IMR-90 (cell line): ENCODE results near the gene OR56B1. TPM values are rescaled to one million over a fixed set of nuclear protein-coding genes. Genes with fewer than 3 reads are reported as not detected.

Source experiments
- ATAC-seq: fragments of 200-7000 bp; cut with Tn5 transposase; 2 replicates; pipeline ENCODE4 v1.9.1; 2020; ENCODE audit warnings: low read depth, mild to moderate bottlenecking, moderate library complexity
- BruUV-seq: library from RNA; stranded (reverse); fragments of 400-500 nt; replicated peaks from 2 replicates; lab custom pipeline; 2021; lab: Mats Ljungman, UMichigan
- CTCF ChIA-PET: fragments of 300-600 bp; formaldehyde crosslinking; extraction: SDS; loops from one replicate; lab custom pipeline; 2021; ENCODE audit warnings: antibody characterized with exemption; lab: Yijun Ruan, JAX
- POLR2A ChIA-PET: fragments of 300-600 bp; sonication (Branson Sonifier 250); formaldehyde crosslinking; loops from one replicate; lab custom pipeline; 2022; ENCODE audit warnings: antibody characterized with exemption; ENCODE audit not compliant: unreplicated experiment; lab: Charles Lee
- DNase-seq: peaks from one replicate; pipeline ENCODE4 v3.0.0; 2013
- H2AFZ ChIP-seq: replicated peaks from 2 replicates; pipeline ENCODE3; 2013; ENCODE audit warnings: low read length, mild to moderate bottlenecking; ENCODE audit not compliant: poor library complexity
- H2AK5ac ChIP-seq: 2 replicates; pipeline ENCODE4 v1.6.1; 2013; ENCODE audit warnings: low read depth, low read length, inconsistent platforms
- H2AK9ac ChIP-seq: replicated peaks from 2 replicates; pipeline ENCODE3; 2013; ENCODE audit warnings: mild to moderate bottlenecking, low read depth, low read length, moderate library complexity; ENCODE audit not compliant: poor library complexity
- H2BK120ac ChIP-seq: 2 replicates; pipeline ENCODE4 v1.6.1; 2013; ENCODE audit warnings: low read depth, low read length, inconsistent platforms
- H2BK15ac ChIP-seq: 3 replicates; pipeline ENCODE4 v1.6.1; 2013; ENCODE audit warnings: low read depth, low read length, inconsistent platforms
- H2BK20ac ChIP-seq: 2 replicates; pipeline ENCODE4 v1.6.1; 2013; ENCODE audit warnings: low read depth, mild to moderate bottlenecking, inconsistent platforms, low read length, moderate library complexity
- H2BK5ac ChIP-seq: 2 replicates; pipeline ENCODE4 v1.6.1; 2013; ENCODE audit warnings: mild to moderate bottlenecking, low read depth, low read length, inconsistent platforms; ENCODE audit not compliant: poor library complexity, severe bottlenecking
- H3K14ac ChIP-seq: replicated peaks from 2 replicates; pipeline ENCODE4 v1.6.1; 2013; ENCODE audit warnings: low read depth, low read length, inconsistent platforms
- H3K18ac ChIP-seq: 2 replicates; pipeline ENCODE4 v1.6.1; 2013; ENCODE audit warnings: low read depth, low read length, control low read depth
- H3K23ac ChIP-seq: 2 replicates; pipeline ENCODE4 v1.6.1; 2013; ENCODE audit warnings: low read depth, low read length, inconsistent platforms
- H3K27ac ChIP-seq: 2 replicates; pipeline ENCODE4 v1.5.1; 2013; ENCODE audit warnings: mild to moderate bottlenecking, control low read depth, low read length; ENCODE audit not compliant: insufficient read depth
- H3K27me3 ChIP-seq: 2 replicates; pipeline ENCODE4 v1.6.1; 2013; ENCODE audit warnings: low read length; ENCODE audit not compliant: control insufficient read depth, insufficient read depth
- H3K36me3 ChIP-seq: 2 replicates; pipeline ENCODE4 v1.6.1; 2013; ENCODE audit warnings: low read length, mixed read lengths; ENCODE audit not compliant: control insufficient read depth, insufficient read depth
- H3K4ac ChIP-seq: 2 replicates; pipeline ENCODE4 v1.6.1; 2013; ENCODE audit warnings: low read depth, low read length, inconsistent platforms
- H3K4me1 ChIP-seq: 2 replicates; pipeline ENCODE4 v1.6.1; 2013; ENCODE audit warnings: low read length, mixed read lengths; ENCODE audit not compliant: control insufficient read depth, insufficient read depth
- H3K4me2 ChIP-seq: 2 replicates; pipeline ENCODE4 v1.6.1; 2013; ENCODE audit warnings: low read depth, mild to moderate bottlenecking, control low read depth, low read length, moderate library complexity
- H3K4me3 ChIP-seq: 2 replicates; pipeline ENCODE4 v1.5.1; 2013; ENCODE audit warnings: low read depth, mild to moderate bottlenecking, control low read depth, low read length, moderate library complexity; ENCODE audit not compliant: insufficient read depth
- H3K56ac ChIP-seq: 2 replicates; pipeline ENCODE4 v1.6.1; 2013; ENCODE audit warnings: low read length, inconsistent platforms; ENCODE audit not compliant: insufficient read depth; ENCODE audit errors: extremely low read depth
- H3K79me1 ChIP-seq, 2 experiments: 2 replicates each; pipeline ENCODE4 v1.6.1; 2013; ENCODE audit warnings: low read length in 2 of 2, inconsistent platforms in 1 of 2, low read depth in 1 of 2
- H3K9ac ChIP-seq: 2 replicates; pipeline ENCODE4 v1.6.1; 2013; ENCODE audit warnings: low read depth, low read length, control low read depth
- H3K9me1 ChIP-seq: 2 replicates; pipeline ENCODE4 v1.6.1; 2013; ENCODE audit warnings: low read length, inconsistent platforms; ENCODE audit not compliant: insufficient read depth
- H3K9me3 ChIP-seq: 2 replicates; pipeline ENCODE4 v1.6.1; 2013; ENCODE audit warnings: low read length; ENCODE audit not compliant: control insufficient read depth, insufficient read depth
- H4K20me1 ChIP-seq: 2 replicates; pipeline ENCODE4 v1.6.1; 2013; ENCODE audit warnings: low read length, inconsistent platforms; ENCODE audit not compliant: insufficient read depth
- H4K5ac ChIP-seq: 2 replicates; pipeline ENCODE4 v1.6.1; 2013; ENCODE audit warnings: mild to moderate bottlenecking, low read depth, low read length, control low read depth
- H4K8ac ChIP-seq, 2 experiments: 2 replicates each; pipeline ENCODE4 v1.6.1; 2013; ENCODE audit warnings: low read depth in 2 of 2, low read length in 2 of 2, control low read depth in 1 of 2, inconsistent platforms in 1 of 2
- H4K91ac ChIP-seq: 2 replicates; pipeline ENCODE4 v1.6.1; 2013; ENCODE audit warnings: low read depth, low read length, inconsistent platforms; ENCODE audit not compliant: insufficient read depth
- CEBPB ChIP-seq: IDR thresholded peaks from 2 replicates; pipeline ENCODE4 v1.6.1; 2012; ENCODE audit warnings: low read depth, low read length, improper control_type of control experiment
- FOS ChIP-seq: fragments of 150-350 bp; IDR thresholded peaks from 2 replicates; pipeline ENCODE4 v1.6.1; 2016; ENCODE audit warnings: low read depth, low read length
- MAFK ChIP-seq: IDR thresholded peaks from 2 replicates; pipeline ENCODE4 v1.6.1; 2012; ENCODE audit warnings: low read depth, low read length, improper control_type of control experiment
- MXI1 ChIP-seq: IDR thresholded peaks from 2 replicates; pipeline ENCODE4 v1.6.1; 2012; ENCODE audit warnings: low read depth, mild to moderate bottlenecking, low read length, moderate library complexity, borderline replicate concordance
- RFX5 ChIP-seq: IDR thresholded peaks from 2 replicates; pipeline ENCODE4 v1.8.0; 2012; ENCODE audit warnings: low read depth, mild to moderate bottlenecking, low read length, moderate library complexity
- SMC3 ChIP-seq: fragments of 150-350 bp; IDR thresholded peaks from 2 replicates; pipeline ENCODE4 v1.6.1; 2016; ENCODE audit warnings: low read depth, mild to moderate bottlenecking, antibody characterized with exemption, low read length, moderate library complexity
- WGBS, 2 experiments: methylation state at CpG; one replicate each; pipeline versions ENCODE4 v1.1.5 to v1.1.7; 2013; ENCODE audit warnings: missing lambda C conversion rate in 2 of 2; ENCODE audit not compliant: insufficient read length in 1 of 2; ENCODE audit errors: extremely low coverage in 2 of 2; 5-methylcytosine and 5-hydroxymethylcytosine counted together
- dilution Hi-C: fragments of 300-500 bp; cut with HindIII; formaldehyde crosslinking; loops from one replicate; pipeline ENCODE4 v1.14.3; 2018; ENCODE audit warnings: low sequenced_read_pairs; ENCODE audit not compliant: unreplicated experiment
- in situ Hi-C: fragments of 300-500 bp; cut with MboI; formaldehyde crosslinking; loops from 3 replicates; pipeline ENCODE4 v1.14.3; 2019; ENCODE audit warnings: low sequenced_read_pairs, inconsistent platforms, mixed read lengths
- intact Hi-C: fragments of 100-400 bp; cut with micrococcal nuclease; formaldehyde crosslinking; loops from 2 replicates; pipeline ENCODE4 v1.10.0; 2022
- polyA plus RNA-seq, 3 experiments: library from polyadenylated mRNA; depleted of rRNA; stranded (reverse); fragments of >200 nt; gene quantifications; 2 replicates each; pipeline ENCODE4 v1.2.3, GENCODE V29; 2012; ENCODE audit warnings: low replicate concordance in 1 of 3
- total RNA-seq: library from RNA; depleted of rRNA; stranded (reverse); fragments of >200 nt; gene quantifications from 2 replicates; pipeline ENCODE4 v1.2.3, GENCODE V29; 2012
- TF ChIP-seq, protein P1 (sequence below): conservative IDR thresholded peaks from 2 replicates; pipeline ENCODE4 v1.5.1; 2012; ENCODE audit warnings: mild to moderate bottlenecking, low read depth, low read length, improper control_type of control experiment

Gene OR56B1
- total and polyA plus RNA-seq, 2 of the 4 experiments (the other 2 are of a cell fraction): not detected

DNA sequence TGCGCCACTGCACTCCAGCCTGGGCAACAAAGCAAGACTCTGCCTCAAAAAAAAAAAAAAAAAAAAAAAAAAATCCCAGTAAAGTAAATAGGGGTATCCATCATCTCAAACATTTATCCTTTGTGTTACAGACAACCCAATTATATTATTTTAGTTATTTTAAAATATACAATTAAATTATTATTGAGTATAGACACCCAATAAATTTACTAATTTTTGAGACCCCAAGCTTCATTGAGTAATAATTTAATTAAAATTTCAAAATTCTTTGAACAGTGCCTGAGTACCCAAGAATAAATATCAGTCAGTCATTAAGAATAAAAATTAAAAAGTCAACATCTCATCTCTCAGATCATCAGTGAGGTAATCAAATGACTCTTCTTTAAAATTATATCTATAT is 17.7 kb downstream of the OR56B1 start, which contains the start of gene OR52N4:
Gene OR52N4 (plus strand): TSS at position 301 of the 400 bp plus-strand sequence. CDS start 498 bp downstream, outside the sequence.
- Histone ChIP-seq H4K5ac (no peak within 1 kb of the TSS), H2AK9ac (no peak within 1 kb of the TSS), H4K91ac (no peak within 1 kb of the TSS), H2AFZ (no peak within 1 kb of the TSS), H2BK20ac (no peak within 1 kb of the TSS), H4K8ac (no peak within 1 kb of the TSS), H3K4me1 (no peaks in the 10 kb centered on the region), H3K4me2 (no peak within 1 kb of the TSS), H3K14ac (no peak within 1 kb of the TSS), H3K27me3 (no peaks in the 10 kb centered on the region), H3K18ac (no peak within 1 kb of the TSS), H3K36me3 (no peaks in the 10 kb centered on the region), H2BK5ac (no peak within 1 kb of the TSS), H3K23ac (no peak within 1 kb of the TSS), H3K27ac (no peak within 1 kb of the TSS), H3K9ac (no peak within 1 kb of the TSS), H3K9me3 (no peaks in the 10 kb centered on the region), H2AK5ac (no peak within 1 kb of the TSS), H4K20me1 (no peaks in the 10 kb centered on the region), H2BK15ac (no peak within 1 kb of the TSS), H3K79me1 (no peaks in the 10 kb centered on the region), H3K4ac (no peak within 1 kb of the TSS), H3K4me3 (no peak within 1 kb of the TSS), H2BK120ac (no peak within 1 kb of the TSS), H3K56ac (no peak within 1 kb of the TSS), H3K9me1 (no peaks in the 10 kb centered on the region)
- BruUV-seq: no TSS peak
- CTCF ChIA-PET: no interaction called here
- no CpG with 5 or more reads among the region's 1 CpG for WGBS, 2 experiments
- no peak for ATAC-seq
- intact Hi-C loops (no loop called here), in situ Hi-C loops (no loop called here), dilution Hi-C loops (no loop called here)
- no peak for DNase-seq
- no peak for TF ChIP-seq SMC3
- no peak for TF ChIP-seq CEBPB
- TF ChIP-seq MAFK: no peak
- TF ChIP-seq RFX5: no peak
- TF ChIP-seq MXI1: no peak
- TF ChIP-seq FOS: no peak
- TF ChIP-seq, protein P1, sequence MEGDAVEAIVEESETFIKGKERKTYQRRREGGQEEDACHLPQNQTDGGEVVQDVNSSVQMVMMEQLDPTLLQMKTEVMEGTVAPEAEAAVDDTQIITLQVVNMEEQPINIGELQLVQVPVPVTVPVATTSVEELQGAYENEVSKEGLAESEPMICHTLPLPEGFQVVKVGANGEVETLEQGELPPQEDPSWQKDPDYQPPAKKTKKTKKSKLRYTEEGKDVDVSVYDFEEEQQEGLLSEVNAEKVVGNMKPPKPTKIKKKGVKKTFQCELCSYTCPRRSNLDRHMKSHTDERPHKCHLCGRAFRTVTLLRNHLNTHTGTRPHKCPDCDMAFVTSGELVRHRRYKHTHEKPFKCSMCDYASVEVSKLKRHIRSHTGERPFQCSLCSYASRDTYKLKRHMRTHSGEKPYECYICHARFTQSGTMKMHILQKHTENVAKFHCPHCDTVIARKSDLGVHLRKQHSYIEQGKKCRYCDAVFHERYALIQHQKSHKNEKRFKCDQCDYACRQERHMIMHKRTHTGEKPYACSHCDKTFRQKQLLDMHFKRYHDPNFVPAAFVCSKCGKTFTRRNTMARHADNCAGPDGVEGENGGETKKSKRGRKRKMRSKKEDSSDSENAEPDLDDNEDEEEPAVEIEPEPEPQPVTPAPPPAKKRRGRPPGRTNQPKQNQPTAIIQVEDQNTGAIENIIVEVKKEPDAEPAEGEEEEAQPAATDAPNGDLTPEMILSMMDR: no peak
- POLR2A ChIA-PET: no interaction called here
